ENCODE measurements around the gene UTS2B.

Gene UTS2B

DNA sequence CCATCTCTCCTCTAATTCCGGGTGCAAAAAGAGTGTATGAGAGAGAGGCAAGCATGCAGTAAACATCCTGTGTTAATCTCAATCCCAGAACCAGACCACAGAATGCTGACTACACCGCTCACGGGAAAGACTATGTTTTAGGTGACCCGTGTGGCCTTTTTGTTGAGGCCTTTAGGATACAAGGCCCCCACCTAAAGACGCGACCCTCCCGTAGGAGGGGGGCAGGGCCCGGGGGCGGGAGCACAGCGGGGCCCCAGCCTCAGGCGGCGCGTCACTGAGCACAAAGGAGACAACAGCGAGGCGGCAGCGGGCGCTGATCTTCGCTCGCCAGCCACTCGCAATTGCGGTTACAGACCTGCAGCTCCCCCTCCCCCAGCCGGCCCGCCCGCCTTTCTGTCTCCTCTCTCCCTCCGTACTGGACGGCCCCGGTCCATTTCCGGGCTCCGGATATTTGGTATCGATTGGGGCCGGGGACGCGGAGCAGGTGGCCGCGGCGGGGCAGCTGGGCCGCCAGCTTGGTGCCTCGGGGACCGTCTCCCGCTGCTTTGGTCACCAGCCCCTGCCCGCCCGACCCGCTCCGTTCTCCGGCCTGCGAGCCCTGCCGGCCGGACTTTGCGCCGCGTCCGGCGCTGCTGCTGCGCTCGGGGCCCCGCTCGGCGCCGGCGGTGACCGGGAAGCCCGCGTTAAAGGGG lies 1.2 kb downstream of the UTS2B start, which contains the start of gene CCDC50:
Gene CCDC50 (plus strand): TSS at position 433 of the 692 bp plus-strand sequence. CDS start 281 bp downstream, outside the sequence.
- DNase-seq (ENCODE audit: low read depth), result peak; percentile 79
- no peak for TF ChIP-seq CTCF (IDR thresholded peaks at IDR 0.05; ENCODE audit: low read length, missing control alignments)
- H3K4me3 ChIP-seq (replicated peaks; ENCODE audit: low read depth, low read length), result peak within 1 kb of the TSS; percentile 76

DNA sequence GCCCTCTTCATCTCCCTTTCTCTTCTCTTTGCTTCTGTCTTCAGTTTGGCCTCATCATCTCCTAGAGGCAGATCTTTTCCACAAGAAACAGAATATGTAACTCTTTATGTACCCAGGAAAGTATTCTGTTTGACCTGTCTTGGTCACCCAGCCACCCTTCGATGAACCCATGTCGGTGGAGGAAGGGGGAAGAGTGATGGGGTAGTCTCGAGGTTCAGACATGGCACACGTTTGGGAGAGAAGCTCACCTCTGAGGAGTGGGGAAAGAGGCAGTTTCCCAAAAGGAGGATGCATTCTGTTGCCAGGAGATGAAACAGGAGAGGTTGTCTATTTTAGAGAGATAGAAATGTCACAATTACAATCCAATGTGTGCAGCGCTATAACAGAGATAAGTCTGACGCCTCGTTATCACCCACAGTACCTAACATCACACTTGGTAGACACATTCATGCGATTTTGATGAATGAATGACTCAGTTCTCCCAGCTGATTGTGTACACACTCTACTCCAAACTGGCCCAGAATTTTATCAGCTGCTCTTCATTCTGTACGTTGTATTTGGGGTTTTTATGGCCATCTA lies 1.9 kb downstream of the UTS2B start:
- DNase-seq (ENCODE audit: low read depth), result no peak
- H3K4me3 ChIP-seq (replicated peaks; ENCODE audit: low read depth, low read length), result peak overlapping the region; percentile 76

DNA sequence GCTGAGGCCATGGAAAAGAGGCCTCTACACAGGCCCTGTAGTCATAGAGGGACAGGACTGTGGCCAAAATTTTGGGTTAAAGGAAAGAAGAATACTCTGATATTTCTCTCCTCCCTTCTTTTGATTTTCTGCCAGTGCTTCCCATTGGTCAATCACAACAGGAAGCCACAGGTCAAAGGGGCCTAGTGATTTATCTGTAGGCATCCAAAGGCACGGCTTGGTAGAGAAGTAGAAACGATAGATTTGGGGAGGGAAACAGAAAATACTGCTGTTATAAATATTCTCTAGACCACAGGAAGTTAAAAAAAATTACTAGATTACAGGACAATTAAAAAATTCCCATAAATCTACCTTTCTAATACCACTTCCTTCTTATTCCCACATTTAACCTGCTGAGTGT lies 2.8 kb downstream of the UTS2B start:
- TF ChIP-seq CTCF (IDR thresholded peaks at IDR 0.05; ENCODE audit: low read length, missing control alignments), result no peak
- H3K4me3 ChIP-seq (replicated peaks; ENCODE audit: low read depth, low read length), result no peak overlapping the region
- DNase-seq (ENCODE audit: low read depth), result no peak

More for the DNA sequence above, 1.9 kb downstream of the UTS2B start:
- TF ChIP-seq CTCF (IDR thresholded peaks at IDR 0.05; ENCODE audit: low read length, missing control alignments), result no peak

GRCh38 chr3:191324936-191325335 lies 5.4 kb downstream of the UTS2B start:
- no peak for DNase-seq (ENCODE audit: low read depth)
- TF ChIP-seq CTCF (IDR thresholded peaks at IDR 0.05; ENCODE audit: low read length, missing control alignments), result no peak
- H3K4me3 ChIP-seq (replicated peaks; ENCODE audit: low read depth, low read length), result no peak overlapping the region

DNA sequence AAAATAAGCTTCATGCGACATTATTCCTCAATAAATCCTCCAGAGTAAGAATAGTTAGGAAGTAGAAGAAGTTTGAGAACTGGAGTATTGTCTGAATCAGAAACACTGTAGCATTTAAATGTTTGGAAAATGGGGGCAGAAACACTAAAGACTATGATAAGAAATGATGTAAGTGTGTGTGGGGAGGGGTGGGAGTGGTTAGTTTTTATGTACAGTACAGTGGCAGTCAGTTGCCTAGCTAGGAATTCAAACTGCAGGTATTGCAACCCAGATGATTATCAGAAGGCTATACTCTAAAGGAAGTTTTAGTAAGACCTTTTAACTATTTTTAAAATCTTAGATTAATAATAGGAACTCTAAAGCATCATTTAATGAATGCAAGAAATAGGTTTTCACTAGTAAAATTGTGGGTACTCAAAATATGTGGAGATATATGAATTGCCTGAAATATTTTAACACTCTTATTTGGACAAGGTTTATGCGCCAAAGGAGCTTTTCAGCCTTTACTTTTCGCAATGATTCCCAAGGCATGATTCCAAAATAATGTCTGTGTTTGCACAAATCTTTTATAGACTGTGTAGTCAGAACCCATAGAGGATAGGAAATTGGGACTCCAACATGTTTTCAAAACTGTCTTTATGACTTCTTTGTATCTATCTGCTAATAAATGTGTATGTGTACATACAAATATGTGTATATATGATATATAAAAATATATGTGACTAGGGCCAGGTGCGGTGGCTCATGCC lies 9.1 kb downstream of the UTS2B start:
- H3K4me3 ChIP-seq (replicated peaks; ENCODE audit: low read depth, low read length), result no peak overlapping the region
- DNase-seq (ENCODE audit: low read depth), result no peak
- TF ChIP-seq CTCF (IDR thresholded peaks at IDR 0.05; ENCODE audit: low read length, missing control alignments), result no peak

DNA sequence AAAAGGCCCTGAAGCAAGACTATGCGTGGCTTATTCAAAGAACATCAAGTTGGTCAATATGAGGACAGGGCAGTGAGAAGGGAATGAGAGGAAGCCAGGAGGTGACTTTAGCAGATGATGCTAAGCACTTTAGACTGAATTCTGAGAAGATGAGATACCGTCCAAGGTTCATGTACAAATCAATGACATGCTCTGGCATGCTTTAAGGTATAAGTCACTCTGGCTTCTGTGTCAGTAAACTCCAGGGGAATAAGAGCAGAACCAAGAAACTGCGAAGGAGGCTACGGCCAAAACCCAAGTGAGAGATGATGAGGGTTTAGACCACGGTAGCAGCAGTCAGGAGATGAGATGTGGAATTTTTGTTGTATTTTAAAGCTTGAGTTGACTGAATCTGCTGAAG lies 10.0 kb downstream of the UTS2B start:
- no peak for DNase-seq (ENCODE audit: low read depth)
- no peak overlapping the region for H3K4me3 ChIP-seq (replicated peaks; ENCODE audit: low read depth, low read length)
- no peak for TF ChIP-seq CTCF (IDR thresholded peaks at IDR 0.05; ENCODE audit: low read length, missing control alignments)

All from fibroblast of pulmonary artery (primary cell).